ENCODE results near the gene SLC26A8. TPM values are rescaled to one million over a fixed set of nuclear protein-coding genes. Genes with fewer than 3 reads are reported as not detected.

Gene SLC26A8
- polyA plus RNA-seq, 1 donor from 2014 or later = not detected

GRCh38 chr6:36066817-36067216, 42.4 kb upstream of the SLC26A8 start:
- Histone ChIP-seq H3K27me3 (ENCODE audit: insufficient read depth, low read depth, low read length) (no peaks in the 10 kb centered on the region), H2AFZ (ENCODE audit: low read depth, low read length) (no peak overlapping the region), H3K79me2 (replicated peaks; ENCODE audit: insufficient read depth, low read length) (no peaks in the 10 kb centered on the region), H3K9me2 (ENCODE audit: insufficient read depth, low read length) (no peaks in the 10 kb centered on the region), H3K27ac (ENCODE audit: low read length) (no peak overlapping the region), H3K4me2 (ENCODE audit: low read length) (no peak overlapping the region), H3K36me3 (ENCODE audit: insufficient read depth, low read length) (no peaks in the 10 kb centered on the region), H4K20me1 (ENCODE audit: insufficient read depth) (peaks cover 3% of the 10 kb centered on the region), H3K9me3 (ENCODE audit: low read length) (no peaks in the 10 kb centered on the region), H3F3A (ENCODE audit: insufficient read depth, low read length, poor library complexity, severe bottlenecking) (no peaks in the 10 kb centered on the region), H3K9ac (ENCODE audit: low read length) (no peak overlapping the region), H3K4me3 (ENCODE audit: low read length) (no peak overlapping the region)
- TF ChIP-seq CTCF (IDR thresholded peaks at IDR 0.05; ENCODE audit: poor library complexity, severe bottlenecking) (no peak), EP300 (conservative IDR thresholded peaks at IDR 0.05; ENCODE audit: poor library complexity, severe bottlenecking) (no peak), MXI1 (conservative IDR thresholded peaks at IDR 0.05; ENCODE audit: poor library complexity, severe bottlenecking) (no peak), SMC3 (conservative IDR thresholded peaks at IDR 0.05; ENCODE audit: poor library complexity) (no peak), REST (IDR thresholded peaks at IDR 0.05; ENCODE audit: borderline replicate concordance) (no peak)

- no peak overlapping the region for H3K4me3 ChIP-seq (ENCODE audit: low read length)
- H2AFZ ChIP-seq (ENCODE audit: low read depth, low read length) = no peak overlapping the region
- no peak overlapping the region for H3K9ac ChIP-seq (ENCODE audit: low read length)
- no peaks in the 10 kb centered on the region for H3F3A ChIP-seq (ENCODE audit: insufficient read depth, low read length, poor library complexity, severe bottlenecking)
- H3K79me2 ChIP-seq (replicated peaks; ENCODE audit: insufficient read depth, low read length) = no peaks in the 10 kb centered on the region
- no peak overlapping the region for H3K27ac ChIP-seq (ENCODE audit: low read length)
- H3K9me3 ChIP-seq (ENCODE audit: low read length) = no peaks in the 10 kb centered on the region
- peaks cover 3% of the 10 kb centered on the region for H4K20me1 ChIP-seq (ENCODE audit: insufficient read depth)
- no peak for TF ChIP-seq POLR2AphosphoS5 (IDR thresholded peaks at IDR 0.05)
- TF ChIP-seq EP300 (conservative IDR thresholded peaks at IDR 0.05; ENCODE audit: poor library complexity, severe bottlenecking) = no peak
- TF ChIP-seq MXI1 (conservative IDR thresholded peaks at IDR 0.05; ENCODE audit: poor library complexity, severe bottlenecking) = no peak
- TF ChIP-seq REST (IDR thresholded peaks at IDR 0.05; ENCODE audit: borderline replicate concordance) = no peak
- no peak for TF ChIP-seq RAD21 (conservative IDR thresholded peaks at IDR 0.05)
- no peak for TF ChIP-seq TAF1 (IDR thresholded peaks at IDR 0.05; ENCODE audit: low read depth)
- no peak for TF ChIP-seq SMC3 (conservative IDR thresholded peaks at IDR 0.05; ENCODE audit: poor library complexity)
- no peak overlapping the region for H3K4me2 ChIP-seq (ENCODE audit: low read length)
- no peaks in the 10 kb centered on the region for H3K27me3 ChIP-seq (ENCODE audit: insufficient read depth, low read depth, low read length)
- no peaks in the 10 kb centered on the region for H3K36me3 ChIP-seq (ENCODE audit: insufficient read depth, low read length)
- H3K9me2 ChIP-seq (ENCODE audit: insufficient read depth, low read length) = no peaks in the 10 kb centered on the region
Measured at GRCh38 chr6:36065916-36066315, 41.5 kb upstream of the SLC26A8 start.
